Fibroblast of skin of right biceps (primary cell): Measurements from ENCODE around the gene MPZL2.

Source experiments
- DNase-seq: peaks from one replicate; pipeline ENCODE4 v3.0.0-alpha.2; 2013

The MPZL2 gene

GRCh38 chr11:118217575-118217974, 46.5 kb downstream of the MPZL2 start:
- no peak for DNase-seq

- no peak for DNase-seq
These were observed 47.2 kb downstream of the MPZL2 start for GRCh38 chr11:118216621-118217481.

GRCh38 chr11:118215765-118216164, 48.3 kb downstream of the MPZL2 start:
- DNase-seq: no peak

GRCh38 chr11:118215262-118215661, 48.8 kb downstream of the MPZL2 start:
- no peak for DNase-seq

GRCh38 chr11:118214210-118214914, 49.7 kb downstream of the MPZL2 start:
- no peak for DNase-seq

GRCh38 chr11:118213781-118214180, 50.3 kb downstream of the MPZL2 start:
- DNase-seq: no peak

GRCh38 chr11:118213201-118213600, 50.9 kb downstream of the MPZL2 start:
- DNase-seq: no peak

GRCh38 chr11:118212781-118213191, 51.3 kb downstream of the MPZL2 start:
- DNase-seq: no peak

GRCh38 chr11:118212131-118212725, 51.9 kb downstream of the MPZL2 start:
- no peak for DNase-seq

GRCh38 chr11:118211006-118211405, 53.1 kb downstream of the MPZL2 start:
- DNase-seq: peak; percentile 12

GRCh38 chr11:118210323-118210722, 53.8 kb downstream of the MPZL2 start:
- DNase-seq: no peak

- DNase-seq: no peak
These were observed 55.1 kb downstream of the MPZL2 start for GRCh38 chr11:118209033-118209432.

GRCh38 chr11:118207079-118207478, 57.0 kb downstream of the MPZL2 start:
- no peak for DNase-seq

- DNase-seq: no peak
These were observed 57.6 kb downstream of the MPZL2 start for GRCh38 chr11:118206391-118207031.

GRCh38 chr11:118205606-118206378, 58.3 kb downstream of the MPZL2 start:
- no peak for DNase-seq
